KMS-11 (cell line): ENCODE measurements around the gene CELF4.

ENCODE experiments used
- H2AFZ ChIP-seq: fragments of 200-600 bp; sonication (generic); 2 replicates; pipeline ENCODE4 v1.6.1; 2016; ENCODE audit warnings: antibody characterized with exemption, mixed run types, low read depth
- H3K27ac ChIP-seq: fragments of 200-600 bp; sonication (generic); 2 replicates; pipeline ENCODE4 v1.6.1; 2016; ENCODE audit warnings: mild to moderate bottlenecking, mixed run types
- H3K27me3 ChIP-seq: fragments of 200-600 bp; sonication (generic); 2 replicates; pipeline ENCODE4 v1.6.1; 2017; ENCODE audit warnings: mild to moderate bottlenecking, low read depth, mixed run types, moderate library complexity; ENCODE audit not compliant: insufficient read depth
- H3K36me3 ChIP-seq: fragments of 200-600 bp; sonication (generic); 2 replicates; pipeline ENCODE4 v1.6.1; 2017; ENCODE audit warnings: mild to moderate bottlenecking, mixed run types; ENCODE audit not compliant: insufficient read depth
- H3K4me1 ChIP-seq: fragments of 200-600 bp; sonication (generic); 2 replicates; pipeline ENCODE4 v1.6.1; 2016; ENCODE audit warnings: mild to moderate bottlenecking, low read depth, mixed run types; ENCODE audit not compliant: poor library complexity, severe bottlenecking
- H3K4me2 ChIP-seq: fragments of 200-600 bp; sonication (generic); 2 replicates; pipeline ENCODE4 v1.7.0; 2016; ENCODE audit warnings: mild to moderate bottlenecking, mixed run types
- H3K4me3 ChIP-seq: fragments of 200-600 bp; sonication (generic); IDR thresholded peaks from 2 replicates; pipeline ENCODE4 v1.6.1; 2017; ENCODE audit warnings: low read depth, low read length, mixed read lengths; ENCODE audit not compliant: insufficient read depth
- H3K79me2 ChIP-seq: fragments of 200-600 bp; sonication (generic); 2 replicates; pipeline ENCODE4 v1.6.1; 2016; ENCODE audit warnings: low read depth, mixed run types; ENCODE audit not compliant: insufficient read depth
- H3K9ac ChIP-seq: fragments of 200-600 bp; sonication (generic); 2 replicates; pipeline ENCODE4 v1.6.1; 2016; ENCODE audit warnings: mild to moderate bottlenecking, mixed run types
- H4K20me1 ChIP-seq: fragments of 200-600 bp; sonication (generic); 2 replicates; pipeline ENCODE4 v1.6.1; 2016; ENCODE audit warnings: mild to moderate bottlenecking, mixed run types; ENCODE audit not compliant: insufficient read depth
- CTCF ChIP-seq: fragments of 200-600 bp; sonication (generic); conservative IDR thresholded peaks from 2 replicates; pipeline ENCODE4 v1.6.1; 2017; ENCODE audit warnings: low read depth, mild to moderate bottlenecking, antibody characterized with exemption, low read length, moderate library complexity, mixed read lengths

CELF4 gene

GRCh38 chr18:37572736-37573135, 7.1 kb upstream of the CELF4 start:
- H4K20me1 ChIP-seq, result no peaks in the 10 kb centered on the region
- no peak overlapping the region for H3K9ac ChIP-seq
- H3K4me2 ChIP-seq, result no peak overlapping the region
- H3K79me2 ChIP-seq, result no peaks in the 10 kb centered on the region
- no peaks in the 10 kb centered on the region for H3K36me3 ChIP-seq
- TF ChIP-seq CTCF, result no peak
- no peaks in the 10 kb centered on the region for H3K27me3 ChIP-seq
- no peak overlapping the region for H3K4me3 ChIP-seq
- no peak overlapping the region for H3K27ac ChIP-seq
- H2AFZ ChIP-seq, result no peak overlapping the region
- H3K4me1 ChIP-seq, result no peaks in the 10 kb centered on the region

DNA sequence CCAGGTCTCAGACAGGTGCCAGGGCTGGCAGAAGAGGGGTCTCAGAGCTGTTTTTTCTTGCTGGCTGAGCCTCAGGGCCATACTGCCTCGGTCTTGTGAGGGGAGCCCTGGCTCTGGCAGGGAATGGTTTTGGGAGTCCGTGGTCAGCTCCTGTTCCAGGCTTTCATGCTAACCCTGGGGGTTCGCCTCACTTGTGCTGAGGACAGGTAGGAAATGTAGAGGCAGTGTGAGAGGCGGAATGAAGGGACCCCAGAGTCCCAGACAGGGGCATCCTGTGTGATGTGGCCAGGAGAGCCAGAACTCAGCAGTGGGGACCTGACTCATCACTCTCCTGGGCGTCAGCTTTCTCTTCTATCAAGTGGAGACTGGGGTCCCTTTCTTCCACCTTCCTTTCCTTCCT, 5.7 kb upstream of the CELF4 start:
- Histone ChIP-seq H3K27ac (no peak overlapping the region), H3K79me2 (no peaks in the 10 kb centered on the region), H3K9ac (no peak overlapping the region), H2AFZ (no peak overlapping the region), H3K27me3 (no peaks in the 10 kb centered on the region), H3K4me2 (no peak overlapping the region), H4K20me1 (no peaks in the 10 kb centered on the region), H3K36me3 (no peaks in the 10 kb centered on the region), H3K4me3 (no peak overlapping the region), H3K4me1 (no peaks in the 10 kb centered on the region)
- TF ChIP-seq CTCF, result no peak

GRCh38 chr18:37570336-37570930, 4.8 kb upstream of the CELF4 start:
- no peak overlapping the region for H3K9ac ChIP-seq
- H3K79me2 ChIP-seq, result no peaks in the 10 kb centered on the region

DNA sequence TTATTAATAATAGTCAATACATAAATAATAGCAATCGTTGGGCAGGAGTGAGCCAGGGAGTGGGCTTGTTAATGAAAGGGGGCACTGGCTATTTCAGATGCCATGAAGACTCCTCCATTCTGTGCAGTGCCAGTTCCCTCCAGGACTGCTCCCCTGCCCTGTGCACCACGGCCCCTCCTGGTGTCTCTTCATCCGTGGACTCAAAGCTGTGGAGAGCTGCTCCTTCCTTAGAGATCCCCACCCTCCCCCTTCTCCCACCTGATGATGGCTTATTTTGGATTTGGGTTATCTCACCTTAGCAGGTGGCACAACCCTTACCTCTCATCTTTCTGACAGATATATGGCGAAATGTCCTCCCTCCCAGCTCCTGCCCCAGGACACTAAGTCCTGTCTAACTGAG, 3.1 kb upstream of the CELF4 start:
- Histone ChIP-seq H3K36me3 (no peaks in the 10 kb centered on the region), H3K4me3 (no peak overlapping the region), H3K4me2 (no peak overlapping the region), H3K27ac (no peak overlapping the region), H2AFZ (no peak overlapping the region), H4K20me1 (no peaks in the 10 kb centered on the region), H3K27me3 (no peaks in the 10 kb centered on the region), H3K4me1 (no peaks in the 10 kb centered on the region), H3K9ac (no peak overlapping the region), H3K79me2 (no peaks in the 10 kb centered on the region)
- TF ChIP-seq CTCF, result no peak

More at GRCh38 chr18:37570336-37570930, 4.8 kb upstream of the CELF4 start:
- H3K36me3 ChIP-seq, result no peaks in the 10 kb centered on the region
- H3K4me3 ChIP-seq, result no peak overlapping the region
- no peak for TF ChIP-seq CTCF
- H3K4me2 ChIP-seq, result no peak overlapping the region
- H2AFZ ChIP-seq, result no peak overlapping the region
- H4K20me1 ChIP-seq, result no peaks in the 10 kb centered on the region
- no peak overlapping the region for H3K27ac ChIP-seq
- H3K4me1 ChIP-seq, result no peaks in the 10 kb centered on the region
- H3K27me3 ChIP-seq, result no peaks in the 10 kb centered on the region
